ENCODE results near the gene RAB44. TPM values are rescaled to one million over a fixed set of nuclear protein-coding genes. Genes with fewer than 3 reads are reported as not detected.

The RAB44 gene
- total and polyA plus RNA-seq, 2 of the 4 experiments (the other 2 are of a cell fraction) = 0.03 TPM; not detected in 1

- Histone ChIP-seq H3K79me1 (ENCODE audit: low read depth in 1 of 2, low read length in 2 of 2) (0 out of 4 replicates have a peak, but pooled peaks cover 0 to 1% of the 10 kb centered on the region in 2 experiments), H3K4ac (ENCODE audit: low read depth, low read length) (no peak overlapping the region), H4K8ac (ENCODE audit: low read depth in 2 of 2, low read length in 2 of 2) (no peak overlapping the region; a peak in 1 of 4 replicates), H3K9ac (ENCODE audit: low read depth, low read length) (no peak overlapping the region), H2AK9ac (replicated peaks; ENCODE audit: low read depth, low read length, poor library complexity) (no peak overlapping the region), H3K56ac (ENCODE audit: extremely low read depth, insufficient read depth, low read length) (no peak overlapping the region), H3K27ac (ENCODE audit: insufficient read depth, low read length) (no peak overlapping the region), H2AK5ac (ENCODE audit: low read depth, low read length) (peak overlapping the region; percentile 15; the same call in 1 of the 2 replicates), H3K27me3 (ENCODE audit: control insufficient read depth, insufficient read depth, low read length) (0 out of 2 replicates have a peak, but pooled peaks cover 3% of the 10 kb centered on the region), H2BK5ac (ENCODE audit: low read depth, low read length, poor library complexity, severe bottlenecking) (no peak overlapping the region), H3K9me3 (ENCODE audit: control insufficient read depth, insufficient read depth, low read length) (no peaks in the 10 kb centered on the region), H2BK15ac (ENCODE audit: low read depth, low read length) (no peak overlapping the region), H3K23ac (ENCODE audit: low read depth, low read length) (no peak overlapping the region), H3K4me2 (ENCODE audit: low read depth, low read length) (no peak overlapping the region), H2BK120ac (ENCODE audit: low read depth, low read length) (no peak overlapping the region), H3K4me1 (ENCODE audit: control insufficient read depth, insufficient read depth, low read length) (peaks cover 4% of the 10 kb centered on the region), H4K20me1 (ENCODE audit: insufficient read depth, low read length) (no peaks in the 10 kb centered on the region), H2AFZ (replicated peaks; ENCODE audit: low read length, poor library complexity) (peak overlapping the region; percentile 16), H3K36me3 (ENCODE audit: control insufficient read depth, insufficient read depth, low read length) (no peaks in the 10 kb centered on the region), H3K9me1 (ENCODE audit: insufficient read depth, low read length) (peaks cover 8% of the 10 kb centered on the region), H2BK20ac (ENCODE audit: low read depth, low read length) (no peak overlapping the region), H3K18ac (ENCODE audit: low read depth, low read length) (no peak overlapping the region), H4K5ac (ENCODE audit: low read depth, low read length) (no peak overlapping the region), H4K91ac (ENCODE audit: insufficient read depth, low read depth, low read length) (no peak overlapping the region), H3K14ac (replicated peaks; ENCODE audit: low read depth, low read length) (0 out of 2 replicates have a peak overlapping the region, but pooled peaks have one; percentile 1), H3K4me3 (ENCODE audit: insufficient read depth, low read depth, low read length) (no peak overlapping the region)
- DNase-seq = no peak
- ATAC-seq (ENCODE audit: low read depth) = no peak
- ChIA-PET CTCF (no interaction called here), POLR2A (ENCODE audit: unreplicated experiment) (no interaction called here)
- in situ Hi-C loops (cut with MboI; ENCODE audit: low sequenced_read_pairs) (no loop called here), intact Hi-C loops (cut with micrococcal nuclease) (no loop called here), dilution Hi-C loops (cut with HindIII; ENCODE audit: low sequenced_read_pairs, unreplicated experiment) (no loop called here)
- 33% methylated on average over 20 of the region's 44 CpGs; no CpG with 5 or more reads in 1 of the 2 experiments for WGBS, 2 experiments (ENCODE audit: extremely low coverage in 2 of 2, insufficient read length in 1 of 2)
- TF ChIP-seq SMC3 (IDR thresholded peaks at IDR 0.05; ENCODE audit: low read depth, low read length) = no peak
- TF ChIP-seq BHLHE40 (IDR thresholded peaks at IDR 0.05; ENCODE audit: low read depth, low read length) = no peak
- no peak for TF ChIP-seq FOS (IDR thresholded peaks at IDR 0.05; ENCODE audit: low read depth, low read length)
- TF ChIP-seq, protein P1, sequence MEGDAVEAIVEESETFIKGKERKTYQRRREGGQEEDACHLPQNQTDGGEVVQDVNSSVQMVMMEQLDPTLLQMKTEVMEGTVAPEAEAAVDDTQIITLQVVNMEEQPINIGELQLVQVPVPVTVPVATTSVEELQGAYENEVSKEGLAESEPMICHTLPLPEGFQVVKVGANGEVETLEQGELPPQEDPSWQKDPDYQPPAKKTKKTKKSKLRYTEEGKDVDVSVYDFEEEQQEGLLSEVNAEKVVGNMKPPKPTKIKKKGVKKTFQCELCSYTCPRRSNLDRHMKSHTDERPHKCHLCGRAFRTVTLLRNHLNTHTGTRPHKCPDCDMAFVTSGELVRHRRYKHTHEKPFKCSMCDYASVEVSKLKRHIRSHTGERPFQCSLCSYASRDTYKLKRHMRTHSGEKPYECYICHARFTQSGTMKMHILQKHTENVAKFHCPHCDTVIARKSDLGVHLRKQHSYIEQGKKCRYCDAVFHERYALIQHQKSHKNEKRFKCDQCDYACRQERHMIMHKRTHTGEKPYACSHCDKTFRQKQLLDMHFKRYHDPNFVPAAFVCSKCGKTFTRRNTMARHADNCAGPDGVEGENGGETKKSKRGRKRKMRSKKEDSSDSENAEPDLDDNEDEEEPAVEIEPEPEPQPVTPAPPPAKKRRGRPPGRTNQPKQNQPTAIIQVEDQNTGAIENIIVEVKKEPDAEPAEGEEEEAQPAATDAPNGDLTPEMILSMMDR (conservative IDR thresholded peaks at IDR 0.05; ENCODE audit: low read depth, low read length) = no peak
- TF ChIP-seq, protein P2, sequence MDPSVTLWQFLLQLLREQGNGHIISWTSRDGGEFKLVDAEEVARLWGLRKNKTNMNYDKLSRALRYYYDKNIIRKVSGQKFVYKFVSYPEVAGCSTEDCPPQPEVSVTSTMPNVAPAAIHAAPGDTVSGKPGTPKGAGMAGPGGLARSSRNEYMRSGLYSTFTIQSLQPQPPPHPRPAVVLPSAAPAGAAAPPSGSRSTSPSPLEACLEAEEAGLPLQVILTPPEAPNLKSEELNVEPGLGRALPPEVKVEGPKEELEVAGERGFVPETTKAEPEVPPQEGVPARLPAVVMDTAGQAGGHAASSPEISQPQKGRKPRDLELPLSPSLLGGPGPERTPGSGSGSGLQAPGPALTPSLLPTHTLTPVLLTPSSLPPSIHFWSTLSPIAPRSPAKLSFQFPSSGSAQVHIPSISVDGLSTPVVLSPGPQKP (IDR thresholded peaks at IDR 0.05; ENCODE audit: borderline replicate concordance, low read depth, low read length) = no peak
- TF ChIP-seq CEBPB (IDR thresholded peaks at IDR 0.05; ENCODE audit: low read depth, low read length) = no peak
- TF ChIP-seq MXI1 (IDR thresholded peaks at IDR 0.05; ENCODE audit: borderline replicate concordance, low read depth, low read length) = no peak
- no peak for TF ChIP-seq RFX5 (IDR thresholded peaks at IDR 0.05; ENCODE audit: low read depth, low read length)
- TF ChIP-seq RCOR1 (IDR thresholded peaks at IDR 0.05; ENCODE audit: insufficient replicate concordance, low read length) = no peak
- no peak for TF ChIP-seq MAFK (IDR thresholded peaks at IDR 0.05; ENCODE audit: low read depth, low read length)
- no peak for TF ChIP-seq NFE2L2 (IDR thresholded peaks at IDR 0.05; ENCODE audit: low read depth, low read length)
- no peak for TF ChIP-seq CHD1 (IDR thresholded peaks at IDR 0.05; ENCODE audit: low read depth, low read length)
- no peak for TF ChIP-seq POLR2A (IDR thresholded peaks at IDR 0.05; ENCODE audit: low read depth, low read length)
- TF ChIP-seq USF2 (IDR thresholded peaks at IDR 0.05; ENCODE audit: low read depth, low read length) = no peak
- TF ChIP-seq RAD21 (IDR thresholded peaks at IDR 0.05; ENCODE audit: low read length) = no peak
- no peak for TF ChIP-seq MAZ (IDR thresholded peaks at IDR 0.05; ENCODE audit: borderline replicate concordance, low read depth, low read length)
- no TSS peak for BruUV-seq (replicated peaks)
These were observed 36.7 kb upstream of the RAB44 start for GRCh38 chr6:36660771-36661471.

Data from IMR-90 (cell line).